ENCODE results near the gene TSSK3.
A peak's percentile ranks its signal among the peaks of the same experiment; 100 is the strongest.

The TSSK3 gene

GRCh38 chr1:32330558-32331151, 31.7 kb upstream of the TSSK3 start:
- no peak overlapping the region for H3K4me3 ChIP-seq (replicated peaks in 1 of 2; ENCODE audit: low read depth in 2 of 2, low read length in 2 of 2)
- no peak for DNase-seq (ENCODE audit: low read depth in 2 of 2)
- no peak for TF ChIP-seq CTCF (IDR thresholded peaks at IDR 0.05; ENCODE audit: low read depth, low read length)

GRCh38 chr1:32331549-32331948, 30.8 kb upstream of the TSSK3 start:
- no peak for DNase-seq (ENCODE audit: low read depth in 2 of 2)
- H3K4me3 ChIP-seq (replicated peaks in 1 of 2; ENCODE audit: low read depth in 2 of 2, low read length in 2 of 2), result no peak overlapping the region
- no peak for TF ChIP-seq CTCF (IDR thresholded peaks at IDR 0.05; ENCODE audit: low read depth, low read length)

- TF ChIP-seq CTCF (IDR thresholded peaks at IDR 0.05; ENCODE audit: low read depth, low read length), result no peak
- DNase-seq (ENCODE audit: low read depth in 2 of 2), result no peak
- no peak overlapping the region for H3K4me3 ChIP-seq (replicated peaks in 1 of 2; ENCODE audit: low read depth in 2 of 2, low read length in 2 of 2)
Measured at GRCh38 chr1:32332290-32333079, 29.9 kb upstream of the TSSK3 start.

- TF ChIP-seq CTCF (IDR thresholded peaks at IDR 0.05; ENCODE audit: low read depth, low read length), result no peak
- no peak for DNase-seq (ENCODE audit: low read depth in 2 of 2)
- H3K4me3 ChIP-seq (replicated peaks in 1 of 2; ENCODE audit: low read depth in 2 of 2, low read length in 2 of 2), result no peak overlapping the region
Measured at GRCh38 chr1:32333251-32333963, 28.9 kb upstream of the TSSK3 start.

GRCh38 chr1:32334274-32334861, 28.0 kb upstream of the TSSK3 start:
- H3K4me3 ChIP-seq (replicated peaks in 1 of 2; ENCODE audit: low read depth in 2 of 2, low read length in 2 of 2), result peak overlapping the region; percentile 66 to 80
- no peak for TF ChIP-seq CTCF (IDR thresholded peaks at IDR 0.05; ENCODE audit: low read depth, low read length)
- DNase-seq (ENCODE audit: low read depth in 2 of 2), result no peak

- peak overlapping the region; percentile 66 to 80 for H3K4me3 ChIP-seq (replicated peaks in 1 of 2; ENCODE audit: low read depth in 2 of 2, low read length in 2 of 2)
- peak; percentile 50 for TF ChIP-seq CTCF (IDR thresholded peaks at IDR 0.05; ENCODE audit: low read depth, low read length)
- DNase-seq (ENCODE audit: low read depth in 2 of 2), result peak in 1 of 2 donors; percentile 53
Measured at GRCh38 chr1:32334864-32335534, 27.3 kb upstream of the TSSK3 start.

Data from cardiac fibroblast (primary cell).